ENCODE results near the gene FKBP15. TPM values are rescaled to one million over a fixed set of nuclear protein-coding genes. Genes with fewer than 3 reads are reported as not detected.

The FKBP15 gene
- total and polyA plus RNA-seq, 2 experiments from 2014 or later: 7.9 to 14.9 TPM

DNA sequence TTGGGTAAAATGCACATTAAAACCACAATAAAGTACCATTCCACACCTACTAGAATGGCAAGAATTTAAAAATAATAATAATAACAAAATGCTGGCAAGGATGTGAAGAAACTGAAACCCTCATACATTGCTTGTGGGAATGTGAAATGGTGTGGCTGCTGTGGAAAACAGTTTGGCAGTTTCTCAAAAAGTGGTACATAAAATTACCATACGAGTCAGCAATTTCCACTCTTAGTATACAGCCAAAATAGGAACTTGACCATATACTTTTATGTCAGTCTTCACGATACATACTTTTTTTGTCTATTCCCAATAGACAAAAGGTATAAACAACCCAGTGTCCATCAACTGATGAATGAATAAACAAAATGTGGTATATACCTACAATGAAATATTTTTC lies 15.6 kb downstream of the FKBP15 start (continued):
- TF ChIP-seq, protein P1, sequence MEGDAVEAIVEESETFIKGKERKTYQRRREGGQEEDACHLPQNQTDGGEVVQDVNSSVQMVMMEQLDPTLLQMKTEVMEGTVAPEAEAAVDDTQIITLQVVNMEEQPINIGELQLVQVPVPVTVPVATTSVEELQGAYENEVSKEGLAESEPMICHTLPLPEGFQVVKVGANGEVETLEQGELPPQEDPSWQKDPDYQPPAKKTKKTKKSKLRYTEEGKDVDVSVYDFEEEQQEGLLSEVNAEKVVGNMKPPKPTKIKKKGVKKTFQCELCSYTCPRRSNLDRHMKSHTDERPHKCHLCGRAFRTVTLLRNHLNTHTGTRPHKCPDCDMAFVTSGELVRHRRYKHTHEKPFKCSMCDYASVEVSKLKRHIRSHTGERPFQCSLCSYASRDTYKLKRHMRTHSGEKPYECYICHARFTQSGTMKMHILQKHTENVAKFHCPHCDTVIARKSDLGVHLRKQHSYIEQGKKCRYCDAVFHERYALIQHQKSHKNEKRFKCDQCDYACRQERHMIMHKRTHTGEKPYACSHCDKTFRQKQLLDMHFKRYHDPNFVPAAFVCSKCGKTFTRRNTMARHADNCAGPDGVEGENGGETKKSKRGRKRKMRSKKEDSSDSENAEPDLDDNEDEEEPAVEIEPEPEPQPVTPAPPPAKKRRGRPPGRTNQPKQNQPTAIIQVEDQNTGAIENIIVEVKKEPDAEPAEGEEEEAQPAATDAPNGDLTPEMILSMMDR (conservative IDR thresholded peaks at IDR 0.05; ENCODE audit: low read depth in 2 of 2): no peak
- TF ChIP-seq CREB1 (CRISPR knock-in tag; IDR thresholded peaks at IDR 0.05; ENCODE audit: low read depth) (no peak), JUNB (IDR thresholded peaks at IDR 0.05; ENCODE audit: unreplicated experiment) (no peak), ZNF114 (CRISPR knock-in tag; IDR thresholded peaks at IDR 0.05) (no peak), EZH2 (IDR thresholded peaks at IDR 0.05; ENCODE audit: low read depth, unreplicated experiment) (no peak), POLR2AphosphoS5 (IDR thresholded peaks at IDR 0.05; ENCODE audit: low read depth) (no peak), STAT1 (IDR thresholded peaks at IDR 0.05; ENCODE audit: unreplicated experiment) (no peak)
- TF ChIP-seq, protein P2, sequence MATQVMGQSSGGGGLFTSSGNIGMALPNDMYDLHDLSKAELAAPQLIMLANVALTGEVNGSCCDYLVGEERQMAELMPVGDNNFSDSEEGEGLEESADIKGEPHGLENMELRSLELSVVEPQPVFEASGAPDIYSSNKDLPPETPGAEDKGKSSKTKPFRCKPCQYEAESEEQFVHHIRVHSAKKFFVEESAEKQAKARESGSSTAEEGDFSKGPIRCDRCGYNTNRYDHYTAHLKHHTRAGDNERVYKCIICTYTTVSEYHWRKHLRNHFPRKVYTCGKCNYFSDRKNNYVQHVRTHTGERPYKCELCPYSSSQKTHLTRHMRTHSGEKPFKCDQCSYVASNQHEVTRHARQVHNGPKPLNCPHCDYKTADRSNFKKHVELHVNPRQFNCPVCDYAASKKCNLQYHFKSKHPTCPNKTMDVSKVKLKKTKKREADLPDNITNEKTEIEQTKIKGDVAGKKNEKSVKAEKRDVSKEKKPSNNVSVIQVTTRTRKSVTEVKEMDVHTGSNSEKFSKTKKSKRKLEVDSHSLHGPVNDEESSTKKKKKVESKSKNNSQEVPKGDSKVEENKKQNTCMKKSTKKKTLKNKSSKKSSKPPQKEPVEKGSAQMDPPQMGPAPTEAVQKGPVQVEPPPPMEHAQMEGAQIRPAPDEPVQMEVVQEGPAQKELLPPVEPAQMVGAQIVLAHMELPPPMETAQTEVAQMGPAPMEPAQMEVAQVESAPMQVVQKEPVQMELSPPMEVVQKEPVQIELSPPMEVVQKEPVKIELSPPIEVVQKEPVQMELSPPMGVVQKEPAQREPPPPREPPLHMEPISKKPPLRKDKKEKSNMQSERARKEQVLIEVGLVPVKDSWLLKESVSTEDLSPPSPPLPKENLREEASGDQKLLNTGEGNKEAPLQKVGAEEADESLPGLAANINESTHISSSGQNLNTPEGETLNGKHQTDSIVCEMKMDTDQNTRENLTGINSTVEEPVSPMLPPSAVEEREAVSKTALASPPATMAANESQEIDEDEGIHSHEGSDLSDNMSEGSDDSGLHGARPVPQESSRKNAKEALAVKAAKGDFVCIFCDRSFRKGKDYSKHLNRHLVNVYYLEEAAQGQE (IDR thresholded peaks at IDR 0.05; ENCODE audit: unreplicated experiment): no peak

DNA sequence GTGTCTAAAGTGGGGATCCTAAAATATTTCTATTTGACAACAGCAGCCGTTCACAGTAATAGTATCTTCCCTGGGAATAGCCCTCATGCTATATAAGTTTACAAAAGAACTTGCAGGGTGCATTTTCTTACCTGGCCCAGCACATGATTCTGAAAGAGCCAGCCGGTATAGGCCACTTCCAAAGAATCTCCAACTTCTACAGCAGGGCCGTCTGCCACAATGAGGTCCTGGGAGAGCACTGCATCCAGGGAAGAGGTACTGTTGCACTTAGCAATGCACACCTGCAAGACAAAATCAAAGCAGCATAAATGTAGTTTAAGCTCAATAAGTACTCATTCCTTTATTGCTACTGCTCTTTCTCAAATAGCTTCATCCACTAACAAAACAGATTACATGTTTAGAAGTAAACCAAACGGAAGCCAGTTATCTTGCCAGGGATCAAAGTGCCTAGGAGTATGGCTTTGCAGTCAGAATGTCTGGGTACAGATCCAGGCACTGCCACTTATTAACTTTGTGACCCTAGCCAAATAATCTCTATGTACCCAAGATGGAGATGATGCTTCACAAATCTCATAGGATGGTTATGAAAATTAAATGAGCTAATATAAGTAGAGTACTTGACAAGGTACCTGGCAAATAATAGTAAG lies 21.3 kb downstream of the FKBP15 start:
- Histone ChIP-seq H3K4me3 (no peak overlapping the region), H3K27ac (ENCODE audit: low read depth) (no peak overlapping the region), H3F3A (replicated peaks; ENCODE audit: low read depth) (no peaks in the 10 kb centered on the region), H3K79me2 (replicated peaks; ENCODE audit: insufficient read depth) (no peaks in the 10 kb centered on the region), H3K9me2 (ENCODE audit: insufficient read depth) (no peaks in the 10 kb centered on the region), H3K4me1 (ENCODE audit: insufficient read depth) (no peaks in the 10 kb centered on the region), H3K36me3 (ENCODE audit: insufficient read depth) (no peaks in the 10 kb centered on the region; the same call in 1 of the 2 replicates), H3K27me3 (ENCODE audit: insufficient read depth) (no peaks in the 10 kb centered on the region), H3K4me2 (no peak overlapping the region), H4K20me1 (replicated peaks; ENCODE audit: insufficient read depth) (no peaks in the 10 kb centered on the region; the same call in 1 of the 2 replicates), H2AFZ (no peak overlapping the region)
- peaks cover 18% of the 10 kb centered on the region; the same call in 2 of the 3 replicates for H3K36me3 Mint-ChIP-seq (ENCODE audit: low read depth)
- no peaks in the 10 kb centered on the region for H3K9me3 Mint-ChIP-seq
- ATAC-seq (no peak), DNase-seq (ENCODE audit: low spot score) (no peak)
- H3K4me1 Mint-ChIP-seq: no peaks in the 10 kb centered on the region
- H3K27me3 Mint-ChIP-seq (ENCODE audit: insufficient read depth, low read depth, poor library complexity): peaks cover 1% of the 10 kb centered on the region
- H3K4me3 Mint-ChIP-seq: no peak overlapping the region
- no peak overlapping the region for H3K27ac Mint-ChIP-seq
- TF ChIP-seq, protein P2 (IDR thresholded peaks at IDR 0.05; ENCODE audit: unreplicated experiment): no peak
- TF ChIP-seq EZH2 (IDR thresholded peaks at IDR 0.05; ENCODE audit: low read depth, unreplicated experiment): no peak
- TF ChIP-seq ZNF114 (CRISPR knock-in tag; IDR thresholded peaks at IDR 0.05): no peak
- TF ChIP-seq, protein P1 (conservative IDR thresholded peaks at IDR 0.05; ENCODE audit: low read depth in 2 of 2): no peak

All from GM23338 (cell line).